ENCODE data around the gene IGFBP1.
"Not testable (repeated sequence)": the region's sequence is repeated elsewhere in the genome, so short reads cannot be mapped to it uniquely, and the experiment has no call there.

Gene IGFBP1

GRCh38 chr7:45888185-45888992 lies at the start of gene IGFBP1:
Gene IGFBP1 (plus strand): TSS chr7:45888488. CDS start chr7:45888653, 165 bp downstream.
- H3K36me3 ChIP-seq (ENCODE audit: insufficient read depth, low read length), result no peaks in the 10 kb centered on the region
- no peak within 1 kb of the TSS for H3K27ac ChIP-seq (ENCODE audit: low read depth, low read length)
- peaks cover 7 to 33% of the 10 kb centered on the region in 2 donors for H3K27me3 ChIP-seq (ENCODE audit: control insufficient read depth in 1 of 2, insufficient read depth in 2 of 2, low read length in 2 of 2)
- H3K4me1 ChIP-seq (ENCODE audit: insufficient read depth, low read length), result no peaks in the 10 kb centered on the region
- no peak within 1 kb of the TSS for H3K4me3 ChIP-seq (ENCODE audit: low read depth in 1 of 2, low read length in 2 of 2)
- no peak within 1 kb of the TSS for H3K9ac ChIP-seq (ENCODE audit: low read length)
- no peaks in the 10 kb centered on the region for H3K9me3 ChIP-seq (ENCODE audit: low read length)

- H3K9ac ChIP-seq (ENCODE audit: low read length); H3K4me3 ChIP-seq (ENCODE audit: low read depth in 1 of 2, low read length in 2 of 2); H3K4me1 ChIP-seq (ENCODE audit: insufficient read depth, low read length); H3K27ac ChIP-seq (ENCODE audit: low read depth, low read length); H3K27me3 ChIP-seq (ENCODE audit: control insufficient read depth in 1 of 2, insufficient read depth in 2 of 2, low read length in 2 of 2); H3K9me3 ChIP-seq (ENCODE audit: low read length); H3K36me3 ChIP-seq (ENCODE audit: insufficient read depth, low read length): not testable (repeated sequence)
Observed at GRCh38 chr7:45838852-45839251, 49.4 kb upstream of the IGFBP1 start.

DNA sequence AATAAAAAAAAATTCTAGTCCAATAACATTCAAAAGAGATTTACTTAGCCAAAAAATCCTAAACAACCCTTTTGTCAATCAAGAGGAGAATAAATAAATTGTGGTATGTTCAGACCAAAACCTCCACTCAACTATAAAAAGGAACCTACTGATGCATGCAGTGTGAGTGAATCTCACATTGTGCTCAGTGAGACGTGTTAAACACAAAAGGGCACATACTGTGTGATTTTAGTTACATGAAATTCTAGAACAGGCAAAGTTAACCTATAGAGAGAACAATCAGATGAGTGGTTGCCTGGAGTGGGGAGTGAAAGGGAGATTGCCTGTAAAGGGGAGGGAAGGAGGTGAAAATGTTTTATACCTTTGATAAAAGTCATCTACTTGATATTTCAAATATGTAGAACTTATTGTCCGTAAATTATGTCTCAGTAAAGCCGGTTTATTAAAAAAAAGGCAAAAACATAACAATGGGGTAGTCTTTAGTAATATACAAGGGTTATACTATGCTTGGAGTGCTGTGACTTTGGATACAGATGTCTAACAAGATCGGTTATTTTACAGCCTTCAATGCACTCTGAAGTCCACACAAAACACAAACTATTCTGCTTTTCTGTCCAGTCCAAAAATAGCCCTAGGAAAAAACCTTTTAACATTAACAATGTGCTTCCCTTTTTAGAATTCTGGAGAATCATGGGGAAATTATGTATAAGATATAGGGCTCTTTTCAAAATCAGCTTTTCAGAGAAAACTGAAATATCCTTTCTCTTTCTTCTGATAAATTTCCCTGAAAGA lies 46.2 kb upstream of the IGFBP1 start:
- not testable (repeated sequence) for H3K27me3 ChIP-seq (ENCODE audit: control insufficient read depth in 1 of 2, insufficient read depth in 2 of 2, low read length in 2 of 2); H3K4me3 ChIP-seq (ENCODE audit: low read depth in 1 of 2, low read length in 2 of 2); H3K36me3 ChIP-seq (ENCODE audit: insufficient read depth, low read length); H3K9me3 ChIP-seq (ENCODE audit: low read length); H3K4me1 ChIP-seq (ENCODE audit: insufficient read depth, low read length); H3K27ac ChIP-seq (ENCODE audit: low read depth, low read length); H3K9ac ChIP-seq (ENCODE audit: low read length)

GRCh38 chr7:45846536-45846935 lies 41.8 kb upstream of the IGFBP1 start:
- not testable (repeated sequence) for H3K9ac ChIP-seq (ENCODE audit: low read length); H3K27ac ChIP-seq (ENCODE audit: low read depth, low read length); H3K4me3 ChIP-seq (ENCODE audit: low read depth in 1 of 2, low read length in 2 of 2); H3K27me3 ChIP-seq (ENCODE audit: control insufficient read depth in 1 of 2, insufficient read depth in 2 of 2, low read length in 2 of 2); H3K9me3 ChIP-seq (ENCODE audit: low read length); H3K36me3 ChIP-seq (ENCODE audit: insufficient read depth, low read length); H3K4me1 ChIP-seq (ENCODE audit: insufficient read depth, low read length)

DNA sequence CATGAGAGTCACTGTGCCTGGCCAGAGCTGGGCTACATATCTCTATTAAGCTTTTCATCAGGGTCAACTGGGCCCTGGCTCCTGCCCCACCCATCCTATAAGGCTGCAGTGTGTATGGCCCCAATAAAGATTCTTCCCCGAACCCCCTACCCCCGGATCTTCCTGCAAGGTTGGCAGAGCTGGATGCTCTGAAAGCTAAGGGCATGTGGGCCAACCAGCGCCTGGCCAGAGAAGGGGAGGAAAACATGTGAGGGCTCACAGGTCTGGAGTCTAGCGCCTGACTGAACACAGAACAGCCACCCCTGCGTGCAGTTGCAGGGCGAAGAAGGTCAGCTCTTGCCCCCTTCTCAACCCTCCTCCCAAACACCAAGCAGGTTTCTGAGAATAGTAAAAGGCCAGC lies 39.6 kb upstream of the IGFBP1 start:
- not testable (repeated sequence) for H3K9me3 ChIP-seq (ENCODE audit: low read length); H3K9ac ChIP-seq (ENCODE audit: low read length); H3K27me3 ChIP-seq (ENCODE audit: control insufficient read depth in 1 of 2, insufficient read depth in 2 of 2, low read length in 2 of 2); H3K36me3 ChIP-seq (ENCODE audit: insufficient read depth, low read length); H3K4me3 ChIP-seq (ENCODE audit: low read depth in 1 of 2, low read length in 2 of 2); H3K4me1 ChIP-seq (ENCODE audit: insufficient read depth, low read length); H3K27ac ChIP-seq (ENCODE audit: low read depth, low read length)

GRCh38 chr7:45852984-45853383 lies 35.3 kb upstream of the IGFBP1 start:
- not testable (repeated sequence) for H3K27ac ChIP-seq (ENCODE audit: low read depth, low read length); H3K9me3 ChIP-seq (ENCODE audit: low read length); H3K9ac ChIP-seq (ENCODE audit: low read length); H3K4me3 ChIP-seq (ENCODE audit: low read depth in 1 of 2, low read length in 2 of 2); H3K4me1 ChIP-seq (ENCODE audit: insufficient read depth, low read length); H3K36me3 ChIP-seq (ENCODE audit: insufficient read depth, low read length); H3K27me3 ChIP-seq (ENCODE audit: control insufficient read depth in 1 of 2, insufficient read depth in 2 of 2, low read length in 2 of 2)

- H3K9ac ChIP-seq (ENCODE audit: low read length); H3K9me3 ChIP-seq (ENCODE audit: low read length); H3K36me3 ChIP-seq (ENCODE audit: insufficient read depth, low read length); H3K27ac ChIP-seq (ENCODE audit: low read depth, low read length); H3K27me3 ChIP-seq (ENCODE audit: control insufficient read depth in 1 of 2, insufficient read depth in 2 of 2, low read length in 2 of 2); H3K4me3 ChIP-seq (ENCODE audit: low read depth in 1 of 2, low read length in 2 of 2); H3K4me1 ChIP-seq (ENCODE audit: insufficient read depth, low read length): not testable (repeated sequence)
Observed at GRCh38 chr7:45853491-45853890, 34.8 kb upstream of the IGFBP1 start.

DNA sequence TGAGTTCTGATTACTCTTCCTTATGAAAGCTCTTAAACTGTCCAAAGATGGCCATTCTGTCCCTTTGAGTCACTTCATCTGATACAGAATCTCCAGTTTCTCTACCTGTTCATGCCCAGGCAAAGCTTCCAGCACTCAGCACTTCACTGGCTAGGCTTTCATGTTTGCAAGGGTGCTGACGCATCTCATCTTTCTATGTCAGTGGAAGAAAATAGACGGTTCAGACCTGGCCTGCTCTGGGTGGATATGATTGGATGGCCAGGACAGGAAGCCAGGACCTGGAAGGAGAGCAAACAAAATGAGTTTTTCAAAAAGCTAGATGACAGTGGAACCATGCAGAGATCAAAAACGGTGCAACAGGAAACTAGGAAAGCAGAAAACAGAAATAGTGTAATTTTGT lies 32.6 kb upstream of the IGFBP1 start:
- not testable (repeated sequence) for H3K9me3 ChIP-seq (ENCODE audit: low read length); H3K4me1 ChIP-seq (ENCODE audit: insufficient read depth, low read length); H3K27ac ChIP-seq (ENCODE audit: low read depth, low read length); H3K4me3 ChIP-seq (ENCODE audit: low read depth in 1 of 2, low read length in 2 of 2); H3K9ac ChIP-seq (ENCODE audit: low read length); H3K27me3 ChIP-seq (ENCODE audit: control insufficient read depth in 1 of 2, insufficient read depth in 2 of 2, low read length in 2 of 2); H3K36me3 ChIP-seq (ENCODE audit: insufficient read depth, low read length)

GRCh38 chr7:45856888-45857287 lies 31.4 kb upstream of the IGFBP1 start:
- not testable (repeated sequence) for H3K36me3 ChIP-seq (ENCODE audit: insufficient read depth, low read length); H3K9me3 ChIP-seq (ENCODE audit: low read length); H3K9ac ChIP-seq (ENCODE audit: low read length); H3K27me3 ChIP-seq (ENCODE audit: control insufficient read depth in 1 of 2, insufficient read depth in 2 of 2, low read length in 2 of 2); H3K27ac ChIP-seq (ENCODE audit: low read depth, low read length); H3K4me1 ChIP-seq (ENCODE audit: insufficient read depth, low read length); H3K4me3 ChIP-seq (ENCODE audit: low read depth in 1 of 2, low read length in 2 of 2)

DNA sequence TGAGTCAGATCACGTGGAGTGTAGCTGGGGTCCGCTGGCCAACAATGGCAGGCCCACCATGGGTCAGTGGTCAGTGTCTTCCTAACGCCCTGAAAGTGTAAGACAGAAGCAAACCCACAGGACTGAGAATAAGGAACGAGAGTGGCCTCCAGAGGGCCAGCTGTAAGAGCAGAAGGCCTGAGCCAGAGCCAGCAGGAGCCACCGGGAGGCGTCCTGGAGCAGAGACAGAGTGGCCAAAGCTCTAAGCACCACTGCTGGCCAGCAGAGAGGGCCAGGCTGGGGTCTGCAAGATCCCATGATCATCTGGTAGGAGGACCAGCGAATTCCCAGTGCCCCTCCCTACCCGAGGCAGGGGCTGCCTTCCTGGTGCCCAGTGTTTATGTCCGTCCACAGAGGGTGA lies 24.6 kb upstream of the IGFBP1 start:
- H3K27me3 ChIP-seq (ENCODE audit: control insufficient read depth in 1 of 2, insufficient read depth in 2 of 2, low read length in 2 of 2), result no peaks in the 10 kb centered on the region
- no peak overlapping the region for H3K27ac ChIP-seq (ENCODE audit: low read depth, low read length)
- H3K9ac ChIP-seq (ENCODE audit: low read length), result no peak overlapping the region
- no peak overlapping the region for H3K4me3 ChIP-seq (ENCODE audit: low read depth in 1 of 2, low read length in 2 of 2)
- H3K4me1 ChIP-seq (ENCODE audit: insufficient read depth, low read length), result no peaks in the 10 kb centered on the region
- no peaks in the 10 kb centered on the region for H3K9me3 ChIP-seq (ENCODE audit: low read length)
- H3K36me3 ChIP-seq (ENCODE audit: insufficient read depth, low read length), result no peaks in the 10 kb centered on the region

DNA sequence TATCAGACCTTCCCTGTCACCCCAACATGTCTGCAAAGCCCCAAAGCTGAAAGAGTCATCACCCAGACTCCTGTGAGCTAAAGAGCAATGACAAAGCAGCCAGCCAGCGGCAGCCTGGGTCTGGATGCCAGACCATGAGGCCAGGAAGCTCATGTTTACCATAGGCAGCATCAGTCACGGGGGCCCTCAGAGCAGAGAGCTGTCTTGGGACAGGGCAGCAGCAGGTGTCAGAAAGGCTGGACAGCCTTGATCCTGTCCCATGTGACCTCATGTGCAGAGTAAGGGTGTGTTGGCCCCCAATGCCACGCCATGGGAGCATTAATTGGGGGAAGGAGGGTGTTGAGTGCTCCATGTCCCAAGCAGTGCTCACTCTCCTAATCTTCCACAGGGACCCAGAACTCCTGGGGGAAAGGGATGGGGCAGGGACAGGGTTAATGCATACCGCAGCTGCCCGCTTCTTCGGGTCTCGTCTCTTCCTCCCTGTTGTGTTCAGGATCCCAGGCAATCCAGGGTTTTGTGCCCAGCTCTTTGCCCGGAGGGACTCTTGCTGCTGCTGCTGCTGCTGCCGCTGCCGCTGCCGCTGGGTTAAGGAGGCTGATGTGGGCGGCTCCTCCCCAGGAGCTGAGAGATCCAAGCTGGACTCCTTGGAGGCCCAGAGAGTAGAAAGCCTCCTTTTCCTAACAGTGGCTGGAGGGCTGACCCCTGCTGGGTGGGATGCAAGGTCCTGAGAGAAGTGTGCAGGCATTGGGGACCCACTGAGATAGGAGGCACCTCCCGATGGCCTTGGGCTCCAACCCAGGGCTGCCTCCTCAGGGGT lies 22.5 kb upstream of the IGFBP1 start:
- Histone ChIP-seq H3K36me3 (ENCODE audit: insufficient read depth, low read length) (no peaks in the 10 kb centered on the region), H3K27ac (ENCODE audit: low read depth, low read length) (no peak overlapping the region), H3K4me3 (ENCODE audit: low read depth in 1 of 2, low read length in 2 of 2) (no peak overlapping the region), H3K9ac (ENCODE audit: low read length) (no peak overlapping the region), H3K4me1 (ENCODE audit: insufficient read depth, low read length) (no peaks in the 10 kb centered on the region), H3K27me3 (ENCODE audit: control insufficient read depth in 1 of 2, insufficient read depth in 2 of 2, low read length in 2 of 2) (no peaks in the 10 kb centered on the region), H3K9me3 (ENCODE audit: low read length) (no peaks in the 10 kb centered on the region)
